HepG2 (cell line): ENCODE measurements around the gene CWF19L2. TPM values are rescaled to one million over a fixed set of nuclear protein-coding genes. Genes with fewer than 3 reads are reported as not detected.

ENCODE experiments used
- ATF7-NPFF ChIP-seq: sonication (generic); formaldehyde crosslinking; IDR thresholded peaks from 2 replicates; pipeline ENCODE4 v1.8.1; 2023; ENCODE audit warnings: mild to moderate bottlenecking, low read depth, missing genetic modification reagents, moderate library complexity
- ETV5 ChIP-seq: IDR thresholded peaks from 2 replicates; pipeline ENCODE4 v1.6.1; 2018; ENCODE audit warnings: missing biosample characterization, missing genetic modification reagents, inconsistent platforms, borderline replicate concordance
- FOXA3 ChIP-seq: IDR thresholded peaks from 2 replicates; pipeline ENCODE4 v1.6.1; 2016; ENCODE audit warnings: missing genetic modification reagents, missing compliant biosample characterization
- GATAD2A ChIP-seq: IDR thresholded peaks from 2 replicates; pipeline ENCODE4 v1.6.1; 2016
- HNRNPL ChIP-seq: fragments of 200-400 bp; formaldehyde crosslinking; IDR thresholded peaks from 2 replicates; pipeline ENCODE4 v1.6.1; 2017; ENCODE audit warnings: mild to moderate bottlenecking, low read depth, low read length
- KLF16 ChIP-seq, 2 experiments: sonication (generic) in 1 of 2; formaldehyde crosslinking in 1 of 2; IDR thresholded peaks; 2 replicates each; pipeline versions ENCODE4 v1.6.1 to v1.8.0; 2016 to 2023; ENCODE audit warnings: missing genetic modification reagents in 2 of 2, missing compliant biosample characterization in 1 of 2
- MLX ChIP-seq: IDR thresholded peaks from 2 replicates; pipeline ENCODE4 v1.6.1; 2016
- MYNN ChIP-seq: sonication (generic); formaldehyde crosslinking; IDR thresholded peaks from 2 replicates; pipeline ENCODE4 v1.4.0; 2020; ENCODE audit warnings: mild to moderate bottlenecking, low read depth, missing genetic modification reagents
- NFKBIZ ChIP-seq: IDR thresholded peaks from 2 replicates; pipeline ENCODE4 v1.6.1; 2018; ENCODE audit warnings: missing genetic modification reagents, missing compliant biosample characterization
- NFYC ChIP-seq: IDR thresholded peaks from 2 replicates; pipeline ENCODE4 v1.6.1; 2016; ENCODE audit warnings: missing genetic modification reagents, missing compliant biosample characterization
- POLR2A ChIP-seq, 2 experiments: IDR thresholded peaks; 2 replicates each; pipeline ENCODE4 v1.6.1; 2011; ENCODE audit warnings: low read depth in 2 of 2, low read length in 2 of 2, mild to moderate bottlenecking in 1 of 2, moderate library complexity in 1 of 2; ENCODE audit not compliant: insufficient read depth in 1 of 2
- RAD21 ChIP-seq: fragments of 450-650 bp; formaldehyde crosslinking; IDR thresholded peaks from 2 replicates; pipeline ENCODE4 v1.5.0; 2020; ENCODE audit warnings: mild to moderate bottlenecking
- RFX3 ChIP-seq: IDR thresholded peaks from 2 replicates; pipeline ENCODE4 v1.6.1; 2016; ENCODE audit warnings: missing biosample characterization, missing genetic modification reagents
- SIX4 ChIP-seq: sonication (generic); formaldehyde crosslinking; IDR thresholded peaks from 2 replicates; pipeline ENCODE4 v1.4.0; 2020; ENCODE audit warnings: missing genetic modification reagents
- SKI ChIP-seq: fragments of 450-650 bp; IDR thresholded peaks from one replicate; pipeline ENCODE4 v1.6.1; 2018; ENCODE audit warnings: mild to moderate bottlenecking; ENCODE audit not compliant: partially characterized antibody
- SRF ChIP-seq: IDR thresholded peaks from 2 replicates; pipeline ENCODE4 v1.6.1; 2011; ENCODE audit warnings: mild to moderate bottlenecking, low read depth, low read length, moderate library complexity
- TARDBP ChIP-seq: sonication (generic); formaldehyde crosslinking; IDR thresholded peaks from 2 replicates; pipeline ENCODE4 v1.8.0; 2022; ENCODE audit warnings: mild to moderate bottlenecking, missing genetic modification reagents
- XRCC5 ChIP-seq: fragments of 200-400 bp; formaldehyde crosslinking; optimal IDR thresholded peaks from 2 replicates; pipeline ENCODE3; 2017; ENCODE audit warnings: mild to moderate bottlenecking, low read length
- ZBTB1 ChIP-seq: sonication (generic); formaldehyde crosslinking; IDR thresholded peaks from 2 replicates; pipeline ENCODE4 v1.4.0; 2020; ENCODE audit warnings: missing genetic modification reagents, borderline replicate concordance
- ZBTB7A ChIP-seq: sonication (generic); formaldehyde crosslinking; IDR thresholded peaks from 2 replicates; pipeline ENCODE4 v1.8.0; 2022; ENCODE audit warnings: mild to moderate bottlenecking, missing genetic modification reagents
- ZFP36L2 ChIP-seq: sonication (generic); formaldehyde crosslinking; IDR thresholded peaks from 2 replicates; pipeline ENCODE4 v1.4.0; 2020; ENCODE audit warnings: missing genetic modification reagents
- ZNF264 ChIP-seq: sonication (generic); formaldehyde crosslinking; IDR thresholded peaks from 2 replicates; pipeline ENCODE4 v1.4.0; 2020; ENCODE audit warnings: missing genetic modification reagents
- ZNF335 ChIP-seq: sonication (generic); formaldehyde crosslinking; IDR thresholded peaks from 2 replicates; pipeline ENCODE4 v1.4.0; 2020; ENCODE audit warnings: missing genetic modification reagents
- ZNF503 ChIP-seq: sonication (generic); formaldehyde crosslinking; IDR thresholded peaks from 2 replicates; pipeline ENCODE4 v1.4.0; 2020; ENCODE audit warnings: missing genetic modification reagents
- ZNF570 ChIP-seq: sonication (generic); formaldehyde crosslinking; IDR thresholded peaks from 2 replicates; pipeline ENCODE4 v1.4.0; 2020; ENCODE audit warnings: mild to moderate bottlenecking, missing genetic modification reagents, borderline replicate concordance
- ZSCAN29 ChIP-seq: sonication (generic); formaldehyde crosslinking; conservative IDR thresholded peaks from 2 replicates; pipeline ENCODE4 v1.4.0; 2020; ENCODE audit warnings: mild to moderate bottlenecking, missing genetic modification reagents
- polyA plus RNA-seq, 8 experiments: library from polyadenylated mRNA; depleted of rRNA in 3 of 8; stranded (reverse) in 7 of 8; unstranded in 1 of 8; fragments of >200 nt; fragmentation: Illumina TruSeq in 4 of 8; extraction: Trizol in 4 of 8; gene quantifications; 2 replicates each; pipeline versions ENCODE4 v1.2.1 to v1.2.3, GENCODE V29; 2011 to 2016; ENCODE audit warnings: low read depth in 4 of 8, missing spikeins in 1 of 8, mixed read lengths in 1 of 8; ENCODE audit not compliant: insufficient read depth in 1 of 8
- total RNA-seq, 5 experiments: library from RNA; depleted of rRNA; stranded (reverse); fragments of >200 nt; fragmentation: Illumina TruSeq; extraction: Trizol; gene quantifications; 2 replicates each; pipeline ENCODE4 v1.2.3, GENCODE V29; 2016; ENCODE audit warnings: low read depth in 1 of 5
- TF ChIP-seq, protein P1 (sequence below): IDR thresholded peaks from 2 replicates; pipeline ENCODE4 v1.6.1; 2016; ENCODE audit warnings: low read depth
- TF ChIP-seq, protein P2 (sequence below): sonication (generic); formaldehyde crosslinking; IDR thresholded peaks from 2 replicates; pipeline ENCODE4 v1.4.0; 2020; ENCODE audit warnings: missing genetic modification reagents

The CWF19L2 gene
- total and polyA plus RNA-seq, 2 of the 13 experiments (the other 11 are each of a cell fraction or from before 2014, with no cell fraction given): 2.2 to 18.6 TPM

- TF ChIP-seq ZBTB7A (CRISPR knock-in tag): no peak
- peak; percentile 70; the same call in 1 of the 2 replicates for TF ChIP-seq ZNF335 (CRISPR knock-in tag)
- TF ChIP-seq NFKBIZ (CRISPR knock-in tag): no peak
- peak; percentile 70; the same call in 1 of the 2 replicates for TF ChIP-seq MYNN
- no peak for TF ChIP-seq ZBTB1 (CRISPR knock-in tag)
- TF ChIP-seq ETV5 (CRISPR knock-in tag): peak; percentile 85; the same call in 1 of the 2 replicates
- peak; percentile 31; the same call in 1 of the 2 replicates for TF ChIP-seq SRF
- TF ChIP-seq NFYC (CRISPR knock-in tag): 0 out of 2 replicates have a peak, but pooled peaks have one; percentile 13
- no peak for TF ChIP-seq HNRNPL
- TF ChIP-seq MLX (CRISPR knock-in tag): 0 out of 2 replicates have a peak, but pooled peaks have one; percentile 39
- TF ChIP-seq, protein P1, sequence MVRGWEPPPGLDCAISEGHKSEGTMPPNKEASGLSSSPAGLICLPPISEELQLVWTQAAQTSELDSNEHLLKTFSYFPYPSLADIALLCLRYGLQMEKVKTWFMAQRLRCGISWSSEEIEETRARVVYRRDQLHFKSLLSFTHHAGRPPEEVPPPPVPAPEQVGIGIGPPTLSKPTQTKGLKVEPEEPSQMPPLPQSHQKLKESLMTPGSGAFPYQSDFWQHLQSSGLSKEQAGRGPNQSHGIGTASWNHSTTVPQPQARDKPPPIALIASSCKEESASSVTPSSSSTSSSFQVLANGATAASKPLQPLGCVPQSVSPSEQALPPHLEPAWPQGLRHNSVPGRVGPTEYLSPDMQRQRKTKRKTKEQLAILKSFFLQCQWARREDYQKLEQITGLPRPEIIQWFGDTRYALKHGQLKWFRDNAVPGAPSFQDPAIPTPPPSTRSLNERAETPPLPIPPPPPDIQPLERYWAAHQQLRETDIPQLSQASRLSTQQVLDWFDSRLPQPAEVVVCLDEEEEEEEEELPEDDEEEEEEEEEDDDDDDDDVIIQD (CRISPR knock-in tag): peak; percentile 66; the same call in 1 of the 2 replicates
- TF ChIP-seq KLF16 (CRISPR knock-in tag; IDR thresholded peaks at IDR 0.05): peak in 1 of 2 experiments; percentile 73; a peak in 1 of 4 replicates
- TF ChIP-seq GATAD2A (CRISPR knock-in tag): no peak
- TF ChIP-seq FOXA3 (CRISPR knock-in tag): peak; percentile 35; the same call in 1 of the 2 replicates
- TF ChIP-seq ZNF570 (CRISPR knock-in tag): no peak
- no peak for TF ChIP-seq SKI
- TF ChIP-seq RAD21 (CRISPR knock-in tag): peak; percentile 17; the same call in 1 of the 2 replicates
- TF ChIP-seq, protein P2, sequence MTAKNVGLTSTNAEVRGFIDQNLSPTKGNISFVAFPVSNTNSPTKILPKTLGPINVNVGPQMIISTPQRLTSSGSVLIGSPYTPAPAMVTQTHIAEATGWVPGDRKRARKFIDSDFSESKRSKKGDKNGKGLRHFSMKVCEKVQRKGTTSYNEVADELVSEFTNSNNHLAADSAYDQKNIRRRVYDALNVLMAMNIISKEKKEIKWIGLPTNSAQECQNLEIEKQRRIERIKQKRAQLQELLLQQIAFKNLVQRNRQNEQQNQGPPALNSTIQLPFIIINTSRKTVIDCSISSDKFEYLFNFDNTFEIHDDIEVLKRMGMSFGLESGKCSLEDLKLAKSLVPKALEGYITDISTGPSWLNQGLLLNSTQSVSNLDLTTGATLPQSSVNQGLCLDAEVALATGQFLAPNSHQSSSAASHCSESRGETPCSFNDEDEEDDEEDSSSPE: peak; percentile 79
- TF ChIP-seq POLR2A (IDR thresholded peaks at IDR 0.05; ENCODE audit: insufficient read depth in 1 of 2, low read depth in 2 of 2, low read length in 2 of 2): peak; percentile 72 to 74
- TF ChIP-seq SIX4 (CRISPR knock-in tag): peak; percentile 15; the same call in 1 of the 2 replicates
- no peak for TF ChIP-seq ZFP36L2 (CRISPR knock-in tag)
- no peak for TF ChIP-seq ATF7-NPFF (CRISPR knock-in tag)
- peak; percentile 55 for TF ChIP-seq RFX3
- TF ChIP-seq ZSCAN29: no peak
- peak; percentile 21 for TF ChIP-seq XRCC5
- no peak for TF ChIP-seq ZNF264 (CRISPR knock-in tag)
- peak; percentile 31; the same call in 1 of the 2 replicates for TF ChIP-seq TARDBP (CRISPR knock-in tag)
- peak; percentile 53; the same call in 1 of the 2 replicates for TF ChIP-seq ZNF503 (CRISPR knock-in tag)
Observed at GRCh38 chr11:107457558-107458271, at the start of gene CWF19L2 (continued).
